Activated CD4-positive, alpha-beta T cell treated with anti-CD3 and anti-CD28 coated beads, Interleukin-2, Interleukin-6, amounts not matched to agents 100 ng/mL and 50 ng/mL, durations not matched to agents 16 hours and 8 hours (primary cell): Measurements from ENCODE around the gene ATG3.
"Not testable (repeated sequence)": the region's sequence is repeated elsewhere in the genome, so short reads cannot be mapped to it uniquely, and the experiment has no call there.

Source experiments
- DNase-seq: peaks from one replicate; pipeline ENCODE4 v3.0.0-alpha.2; 2020

Gene ATG3

GRCh38 chr3:112560721-112561483, 860 bp downstream of the ATG3 start:
- DNase-seq: peak; percentile 83

- DNase-seq: no peak
Measured at GRCh38 chr3:112560307-112560706, 1.5 kb downstream of the ATG3 start.

DNA sequence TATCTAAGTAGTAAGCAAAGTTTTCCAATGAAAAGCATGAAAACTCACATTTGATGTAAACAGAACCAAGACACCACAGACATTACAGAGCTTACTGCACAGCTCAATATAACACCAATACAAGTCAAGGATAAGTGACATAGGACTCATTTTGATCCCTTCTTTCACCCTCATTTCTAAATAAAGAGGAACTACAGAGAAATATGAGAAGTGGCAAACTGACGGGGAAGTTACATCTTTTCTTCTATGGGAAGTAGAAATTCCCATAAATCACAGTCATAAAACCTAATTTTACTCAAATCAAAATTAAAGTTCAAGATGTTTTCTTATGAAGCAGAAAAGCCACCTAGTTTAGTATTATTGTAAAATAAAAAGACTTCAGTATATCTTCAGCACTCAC, 3.8 kb downstream of the ATG3 start:
- DNase-seq: no peak

DNA sequence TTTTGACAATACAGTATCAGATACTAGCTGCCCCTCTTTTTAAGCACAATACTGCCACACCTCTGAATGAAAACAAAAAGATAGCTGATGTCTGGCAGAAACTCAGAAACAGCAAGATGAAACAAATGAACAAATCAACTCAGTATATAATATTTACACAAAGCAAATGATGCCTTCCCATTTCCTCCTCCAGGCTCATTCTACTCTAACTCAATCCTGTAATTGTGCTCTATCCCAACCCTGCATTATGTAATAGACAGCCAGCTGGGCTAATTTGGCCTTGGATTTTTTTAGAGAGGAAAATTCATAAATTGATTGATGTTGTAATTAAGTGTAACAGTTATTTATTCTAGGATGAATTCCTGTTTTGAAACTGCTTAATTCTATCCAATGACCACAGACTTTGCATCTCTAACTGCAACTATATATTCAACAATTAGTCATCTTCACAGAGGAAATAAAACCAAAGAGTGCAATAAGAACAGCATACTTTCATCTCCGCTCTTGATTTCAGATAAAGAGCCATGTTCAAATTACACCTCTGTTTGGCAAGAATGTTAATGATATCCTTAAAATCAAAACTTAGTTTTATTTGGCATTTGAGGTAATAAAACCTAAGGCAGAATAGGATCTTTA, 6.1 kb downstream of the ATG3 start:
- DNase-seq: peak; percentile 9

DNA sequence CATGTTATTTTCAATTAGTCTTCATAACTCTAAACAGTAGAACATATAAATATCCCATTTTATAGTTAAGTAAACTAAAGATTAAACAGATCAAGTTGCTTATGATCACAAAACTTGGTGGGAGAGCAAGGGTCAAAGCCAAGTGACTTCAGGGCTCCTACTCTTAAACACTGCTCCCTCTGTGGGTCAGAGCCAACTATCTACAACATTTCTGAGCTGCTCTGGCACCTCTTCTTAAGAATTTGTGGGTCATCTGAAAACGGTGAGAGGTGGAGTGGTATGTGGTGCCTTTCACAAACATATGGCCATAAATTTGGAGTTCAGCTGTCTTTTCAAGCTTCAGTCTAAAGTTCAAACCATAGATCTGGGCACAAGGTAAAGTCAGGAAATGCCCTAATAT, 10.9 kb downstream of the ATG3 start:
- no peak for DNase-seq

- no peak for DNase-seq
Measured at GRCh38 chr3:112546216-112546759, 15.5 kb downstream of the ATG3 start.

GRCh38 chr3:112539825-112540650, 21.7 kb downstream of the ATG3 start:
- DNase-seq: peak; percentile 13

DNA sequence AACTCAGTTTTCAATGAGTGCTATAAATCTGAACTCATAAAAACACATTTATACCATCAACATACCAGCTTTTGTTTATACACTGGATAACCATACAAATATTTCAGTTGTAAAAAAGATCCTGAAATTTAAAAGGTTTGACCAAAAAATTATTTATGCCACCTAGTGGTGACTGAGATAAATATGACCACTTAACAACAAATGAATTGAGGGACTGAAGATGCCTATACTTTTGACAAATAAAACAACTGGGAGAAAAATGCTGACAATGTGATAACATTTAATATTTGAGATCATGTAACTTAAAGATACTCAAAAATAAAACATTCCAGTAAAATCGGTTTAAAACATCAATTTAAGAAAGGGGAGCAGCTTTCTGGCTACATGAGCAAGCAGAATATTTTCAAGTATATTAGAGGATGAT, 30.4 kb downstream of the ATG3 start:
- DNase-seq: peak; percentile 27

DNA sequence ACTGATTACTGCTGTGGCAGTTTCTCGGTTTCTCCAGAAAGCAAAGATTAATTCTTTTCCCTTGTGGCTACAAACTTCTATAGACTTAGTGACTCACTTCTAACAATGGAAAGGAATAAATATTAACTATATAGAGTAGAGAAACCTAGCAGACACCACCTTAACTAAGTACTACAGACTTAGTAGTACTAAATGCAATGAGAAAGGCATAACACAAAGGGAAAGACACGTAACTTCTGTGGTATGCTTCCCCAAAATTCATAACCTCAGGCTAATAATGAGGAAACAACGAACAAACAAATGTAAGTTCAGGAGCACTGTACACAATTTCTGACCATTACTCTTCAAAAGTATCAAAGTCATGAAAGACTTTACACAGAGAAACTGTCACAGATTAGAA, 31.2 kb downstream of the ATG3 start:
- DNase-seq: no peak

- not testable (repeated sequence) for DNase-seq
Measured at GRCh38 chr3:112524127-112524526, 37.6 kb downstream of the ATG3 start.

- peak; percentile 75 for DNase-seq
Measured at GRCh38 chr3:112519424-112520001, 42.2 kb downstream of the ATG3 start.

GRCh38 chr3:112518970-112519369, 42.8 kb downstream of the ATG3 start:
- not testable (repeated sequence) for DNase-seq

DNA sequence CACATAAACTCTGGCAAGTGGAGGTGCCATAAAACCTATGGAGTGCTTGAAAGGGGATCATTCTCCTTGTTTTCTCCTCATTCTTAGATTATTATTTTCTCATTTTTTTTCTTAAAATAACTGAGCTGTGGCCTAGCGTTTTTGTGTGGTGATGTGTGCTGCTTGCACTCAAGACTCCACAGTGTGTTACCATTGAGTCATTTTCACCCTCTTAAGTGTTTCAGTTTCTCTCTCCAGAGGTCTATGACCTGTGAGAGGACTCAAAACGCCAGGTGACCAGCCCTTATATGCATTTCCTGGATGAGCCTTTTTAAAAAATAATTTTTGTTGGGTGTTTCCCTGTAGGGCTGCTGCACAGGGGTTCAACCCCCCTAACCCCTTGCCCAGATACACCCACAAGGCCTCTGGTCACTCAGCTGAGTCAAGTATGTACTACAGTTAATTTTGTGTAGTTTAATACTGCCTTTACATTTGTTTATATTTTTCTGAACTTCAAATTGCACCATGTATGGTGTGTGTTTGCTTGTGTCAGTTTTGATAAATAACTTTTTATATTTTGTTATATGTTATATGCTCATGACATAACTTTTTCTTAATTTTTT, 47.1 kb downstream of the ATG3 start:
- DNase-seq: peak; percentile 76

DNA sequence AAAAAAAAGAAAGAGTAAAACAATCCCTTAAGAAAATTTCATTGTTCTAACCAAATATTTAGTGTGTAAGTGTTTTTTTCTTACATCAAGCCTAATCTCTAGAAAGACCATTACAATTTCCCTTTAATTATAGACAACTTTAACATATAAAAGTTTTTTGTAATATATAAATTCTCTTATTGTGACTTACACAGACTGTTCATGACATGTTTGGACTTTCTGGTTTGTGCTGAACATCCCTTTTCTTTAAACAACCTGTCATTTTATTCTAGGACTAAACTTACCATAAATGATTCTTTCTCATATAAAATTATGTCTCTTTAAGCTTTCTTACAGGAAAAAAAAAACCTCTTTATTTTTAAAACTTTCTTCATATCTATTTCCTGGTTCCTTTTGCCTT, 49.4 kb downstream of the ATG3 start:
- DNase-seq: no peak

DNA sequence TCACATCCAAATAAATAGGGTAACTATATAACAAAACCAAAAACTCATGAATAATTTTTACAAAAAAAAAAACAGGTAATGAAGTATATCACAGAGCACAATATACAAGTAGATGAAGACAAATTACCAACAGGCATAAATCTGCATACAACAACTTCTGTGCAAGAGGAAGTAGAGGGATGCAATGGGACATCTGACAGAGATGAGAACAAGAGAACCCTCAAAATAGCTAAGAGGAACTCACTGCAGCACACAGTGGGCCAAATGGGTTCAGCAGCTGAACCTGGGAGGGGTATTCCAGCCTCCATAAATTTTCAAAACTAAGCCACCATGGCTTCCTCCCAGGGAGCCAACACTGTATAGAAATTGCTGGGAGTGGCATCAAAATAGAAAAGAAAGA, 52.9 kb downstream of the ATG3 start:
- DNase-seq: no peak

GRCh38 chr3:112508261-112508660, 53.5 kb downstream of the ATG3 start:
- no peak for DNase-seq

DNA sequence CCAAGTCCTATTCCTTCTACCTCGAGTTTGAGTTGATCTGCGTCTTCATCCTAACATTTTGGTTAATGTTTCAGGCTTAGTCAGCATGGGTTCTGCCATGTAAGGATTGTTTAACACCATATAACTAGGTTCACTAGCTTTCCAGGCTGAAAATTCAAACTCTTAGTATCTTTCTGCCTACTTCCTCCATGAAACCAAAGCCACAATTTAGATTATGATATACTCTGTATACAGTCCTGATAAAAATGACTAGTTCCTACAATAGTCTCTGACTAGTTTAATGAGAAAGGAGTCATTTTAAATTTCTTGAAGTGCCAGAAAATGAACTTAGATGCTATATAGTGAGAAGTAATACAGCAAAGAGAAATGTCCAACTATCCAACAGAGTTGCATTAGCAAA, 55.9 kb downstream of the ATG3 start:
- DNase-seq: no peak

DNA sequence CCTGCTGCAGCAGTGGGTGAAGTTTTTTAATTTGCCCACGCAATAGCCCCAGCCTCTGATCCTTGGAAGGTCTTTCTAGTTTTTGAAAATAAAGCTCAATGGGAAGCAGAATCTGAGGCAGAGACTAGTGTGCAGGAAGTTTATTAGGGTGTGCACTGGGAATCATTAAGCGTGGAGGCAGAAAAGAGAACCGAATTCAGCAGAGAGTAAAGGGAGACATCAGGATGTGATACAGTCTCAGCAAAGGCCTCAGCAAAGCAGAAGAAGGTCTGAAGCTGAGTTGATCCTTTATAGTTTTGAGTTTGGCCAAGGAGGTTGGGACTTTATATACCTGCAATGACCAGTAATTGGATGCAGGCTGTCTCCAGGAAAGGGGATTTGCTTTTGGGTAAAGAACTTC, 57.6 kb downstream of the ATG3 start:
- DNase-seq: no peak

- no peak for DNase-seq
Measured at GRCh38 chr3:112503304-112503972, 58.3 kb downstream of the ATG3 start.

GRCh38 chr3:112500621-112501020, 61.1 kb downstream of the ATG3 start:
- no peak for DNase-seq

GRCh38 chr3:112498914-112499711, 62.6 kb downstream of the ATG3 start, which contains the start of gene BTLA:
BTLA (minus strand) TSS chr3:112499472; CDS start chr3:112499358, 114 bp downstream.
- peak; percentile 62 for DNase-seq
